Endothelial cell (in vitro differentiated cells): ENCODE data around the gene AKNA. TPM values are rescaled to one million over a fixed set of nuclear protein-coding genes. Genes with fewer than 3 reads are reported as not detected.

Experiments
- DNase-seq: peaks from one replicate; pipeline ENCODE4 v3.0.0; 2021; ENCODE audit warnings: low spot score
- H3K27ac Mint-ChIP-seq: one replicate; pipeline ENCODE4 v1.8.0; 2021; ENCODE audit warnings: mixed read lengths, inconsistent platforms; ENCODE audit not compliant: unreplicated experiment
- H3K27me3 Mint-ChIP-seq: one replicate; pipeline ENCODE4 v1.8.0; 2021; ENCODE audit warnings: mild to moderate bottlenecking, moderate library complexity, mixed read lengths, inconsistent platforms; ENCODE audit not compliant: unreplicated experiment
- H3K36me3 Mint-ChIP-seq: one replicate; pipeline ENCODE4 v1.8.0; 2021; ENCODE audit warnings: mild to moderate bottlenecking, low read depth, mixed read lengths, inconsistent platforms; ENCODE audit not compliant: unreplicated experiment
- H3K4me1 Mint-ChIP-seq: one replicate; pipeline ENCODE4 v1.8.0; 2021; ENCODE audit warnings: mild to moderate bottlenecking, mixed read lengths, inconsistent platforms; ENCODE audit not compliant: unreplicated experiment
- H3K4me3 Mint-ChIP-seq: one replicate; pipeline ENCODE4 v1.8.0; 2021; ENCODE audit warnings: mild to moderate bottlenecking, mixed read lengths, inconsistent platforms; ENCODE audit not compliant: unreplicated experiment
- H3K9me3 Mint-ChIP-seq: one replicate; pipeline ENCODE4 v1.8.0; 2021; ENCODE audit warnings: mixed read lengths, inconsistent platforms; ENCODE audit not compliant: unreplicated experiment
- total RNA-seq: library from RNA; stranded (reverse); fragmentation: NEBNext Ultra II Directional; extraction: Animal tissue kit (Norgen Biotek cat#: 25700); gene quantifications from one replicate; pipeline ENCODE4 v1.2.1, GENCODE V29; 2021; ENCODE audit not compliant: unreplicated experiment
- TF ChIP-seq, protein P1 (sequence below): fragments of 200-600 bp; sonication (generic); IDR thresholded peaks from one replicate; pipeline ENCODE4 v1.5.0; 2021; ENCODE audit warnings: antibody characterized with exemption; ENCODE audit not compliant: unreplicated experiment

The AKNA gene
- total RNA-seq, 1 donor from 2014 or later: 79.1 TPM

DNA sequence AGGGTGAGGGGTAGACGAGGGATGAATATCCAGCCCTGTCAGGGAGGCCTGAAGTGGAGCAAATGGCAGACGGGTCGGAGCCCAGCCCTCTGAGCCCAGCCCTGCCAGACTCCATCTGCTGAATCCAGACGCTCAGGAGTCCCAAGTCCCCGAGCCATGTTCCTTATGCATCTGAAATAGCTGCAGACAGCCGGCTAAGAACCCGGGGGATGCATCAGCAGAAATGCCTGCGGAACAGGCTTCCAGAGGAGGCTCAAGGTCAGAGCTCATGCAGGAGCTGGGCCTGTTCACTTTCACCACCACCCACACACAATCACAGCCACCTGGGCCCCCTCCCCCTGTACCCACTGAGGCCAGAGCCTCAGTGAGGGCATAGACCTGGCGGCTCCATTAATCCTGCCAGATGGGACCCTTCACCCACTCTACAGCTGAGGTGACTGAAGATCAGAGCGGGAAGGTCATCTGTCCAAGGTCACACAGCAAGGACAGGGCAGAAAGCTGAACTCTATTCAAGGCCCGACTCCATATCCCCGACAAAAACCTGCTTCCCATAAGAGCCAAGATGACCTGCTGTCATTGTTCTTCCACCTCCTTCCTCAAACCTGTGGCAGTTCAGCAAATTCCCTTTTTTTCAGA lies 24.4 kb upstream of the AKNA start:
- H3K4me1 Mint-ChIP-seq: peaks cover 25% of the 10 kb centered on the region
- no peaks in the 10 kb centered on the region for H3K9me3 Mint-ChIP-seq
- H3K4me3 Mint-ChIP-seq: no peak overlapping the region
- peaks cover 12% of the 10 kb centered on the region for H3K36me3 Mint-ChIP-seq
- TF ChIP-seq, protein P1, sequence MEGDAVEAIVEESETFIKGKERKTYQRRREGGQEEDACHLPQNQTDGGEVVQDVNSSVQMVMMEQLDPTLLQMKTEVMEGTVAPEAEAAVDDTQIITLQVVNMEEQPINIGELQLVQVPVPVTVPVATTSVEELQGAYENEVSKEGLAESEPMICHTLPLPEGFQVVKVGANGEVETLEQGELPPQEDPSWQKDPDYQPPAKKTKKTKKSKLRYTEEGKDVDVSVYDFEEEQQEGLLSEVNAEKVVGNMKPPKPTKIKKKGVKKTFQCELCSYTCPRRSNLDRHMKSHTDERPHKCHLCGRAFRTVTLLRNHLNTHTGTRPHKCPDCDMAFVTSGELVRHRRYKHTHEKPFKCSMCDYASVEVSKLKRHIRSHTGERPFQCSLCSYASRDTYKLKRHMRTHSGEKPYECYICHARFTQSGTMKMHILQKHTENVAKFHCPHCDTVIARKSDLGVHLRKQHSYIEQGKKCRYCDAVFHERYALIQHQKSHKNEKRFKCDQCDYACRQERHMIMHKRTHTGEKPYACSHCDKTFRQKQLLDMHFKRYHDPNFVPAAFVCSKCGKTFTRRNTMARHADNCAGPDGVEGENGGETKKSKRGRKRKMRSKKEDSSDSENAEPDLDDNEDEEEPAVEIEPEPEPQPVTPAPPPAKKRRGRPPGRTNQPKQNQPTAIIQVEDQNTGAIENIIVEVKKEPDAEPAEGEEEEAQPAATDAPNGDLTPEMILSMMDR: no peak
- H3K27me3 Mint-ChIP-seq: peaks cover 13% of the 10 kb centered on the region
- H3K27ac Mint-ChIP-seq: no peak overlapping the region
- no peak for DNase-seq

DNA sequence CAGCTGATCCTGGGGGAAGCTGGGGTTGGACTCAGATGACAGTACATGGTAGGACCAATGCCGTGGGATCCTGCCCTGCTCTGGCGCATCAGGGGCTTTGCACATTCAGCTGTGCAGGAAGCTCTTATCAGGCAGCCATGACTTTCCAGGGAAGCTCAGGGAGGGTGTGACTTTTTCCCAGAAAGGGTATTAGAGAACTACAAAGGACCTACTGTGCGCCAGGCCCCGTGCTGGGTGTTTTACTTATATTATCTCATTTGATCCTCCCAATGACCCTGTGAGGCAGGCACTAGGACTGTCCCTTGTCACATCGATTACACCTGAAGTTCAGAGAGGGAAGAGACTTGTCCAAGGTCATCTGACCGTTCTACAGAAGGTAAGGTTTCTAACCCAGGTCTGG lies 23.7 kb upstream of the AKNA start:
- TF ChIP-seq, protein P1: no peak
- Mint-ChIP-seq H3K36me3 (peaks cover 8% of the 10 kb centered on the region), H3K4me3 (no peak overlapping the region), H3K9me3 (no peaks in the 10 kb centered on the region), H3K27ac (no peak overlapping the region), H3K4me1 (peaks cover 18% of the 10 kb centered on the region), H3K27me3 (peaks cover 12% of the 10 kb centered on the region)
- no peak for DNase-seq

DNA sequence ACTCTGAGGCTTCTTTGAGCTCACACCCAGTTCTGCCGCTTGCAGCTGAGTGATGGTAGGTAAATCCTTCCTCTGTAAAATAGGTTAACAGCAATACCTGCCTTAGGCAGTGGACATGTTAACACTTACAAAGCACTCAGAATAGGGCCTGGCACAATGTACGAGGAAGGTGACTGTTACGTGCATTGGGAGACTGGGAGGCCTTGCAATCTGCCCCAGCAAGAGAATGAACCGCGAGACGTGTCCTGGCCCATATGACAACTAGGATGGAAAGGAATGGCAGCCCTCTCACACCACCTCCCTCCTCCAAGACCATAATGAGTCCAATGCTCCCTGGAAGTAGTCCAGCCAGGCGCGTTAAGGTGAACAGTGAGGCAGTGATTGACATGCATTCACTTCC lies 23.1 kb upstream of the AKNA start:
- H3K4me1 Mint-ChIP-seq: peaks cover 14% of the 10 kb centered on the region
- DNase-seq: no peak
- peaks cover 12% of the 10 kb centered on the region for H3K27me3 Mint-ChIP-seq
- no peaks in the 10 kb centered on the region for H3K9me3 Mint-ChIP-seq
- TF ChIP-seq, protein P1: no peak
- no peak overlapping the region for H3K4me3 Mint-ChIP-seq
- peaks cover 6% of the 10 kb centered on the region for H3K36me3 Mint-ChIP-seq
- no peak overlapping the region for H3K27ac Mint-ChIP-seq

GRCh38 chr9:114409842-114410241 lies 22.1 kb upstream of the AKNA start:
- H3K27ac Mint-ChIP-seq: no peak overlapping the region
- TF ChIP-seq, protein P1: no peak
- peaks cover 12% of the 10 kb centered on the region for H3K4me1 Mint-ChIP-seq
- H3K27me3 Mint-ChIP-seq: peaks cover 12% of the 10 kb centered on the region
- no peak for DNase-seq
- H3K4me3 Mint-ChIP-seq: no peak overlapping the region
- no peaks in the 10 kb centered on the region for H3K9me3 Mint-ChIP-seq
- H3K36me3 Mint-ChIP-seq: peaks cover 6% of the 10 kb centered on the region

DNA sequence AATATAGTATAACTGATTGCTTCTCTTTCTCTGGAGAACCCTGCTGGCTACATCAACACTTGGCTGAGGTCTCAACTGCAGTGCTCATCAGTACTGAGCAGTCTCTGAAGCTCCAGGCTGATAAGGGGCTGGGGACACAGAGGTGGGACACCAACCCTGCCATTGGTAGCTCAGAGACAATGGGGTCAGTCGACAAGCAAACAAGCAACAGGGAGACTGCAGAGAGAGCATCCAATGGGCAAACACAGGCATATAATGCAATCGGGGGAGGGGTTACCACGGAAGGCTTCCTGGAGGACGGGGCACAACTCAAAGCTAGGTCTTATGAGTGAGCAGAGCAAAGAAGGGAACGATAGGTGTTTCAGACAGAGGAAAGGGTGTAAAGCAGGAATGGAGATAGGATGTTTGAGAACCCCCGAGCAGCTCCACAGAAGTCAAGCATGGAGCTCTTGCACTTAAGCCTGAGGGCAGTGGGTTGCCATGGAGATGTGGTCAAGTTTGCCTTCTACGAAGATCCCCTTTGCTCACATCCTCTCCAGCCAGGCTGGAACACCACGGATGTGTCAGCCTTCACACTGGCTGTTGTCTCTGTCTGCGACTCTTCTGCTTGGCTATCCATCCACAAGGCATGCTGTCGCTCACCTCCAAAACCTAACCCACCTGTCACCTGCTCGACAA lies 21.5 kb upstream of the AKNA start:
- peaks cover 12% of the 10 kb centered on the region for H3K27me3 Mint-ChIP-seq
- TF ChIP-seq, protein P1: no peak
- peaks cover 12% of the 10 kb centered on the region for H3K4me1 Mint-ChIP-seq
- H3K36me3 Mint-ChIP-seq: peaks cover 6% of the 10 kb centered on the region
- no peak for DNase-seq
- H3K4me3 Mint-ChIP-seq: no peak overlapping the region
- no peaks in the 10 kb centered on the region for H3K9me3 Mint-ChIP-seq
- H3K27ac Mint-ChIP-seq: no peak overlapping the region
